ENCODE measurements around the gene MTMR3.

Gene MTMR3

GRCh38 chr22:29946220-29946619 is 63.2 kb downstream of the MTMR3 start:
- H3K4me3 ChIP-seq (ENCODE audit: low read length): no peak overlapping the region
- DNase-seq (ENCODE audit: low read depth): no peak
- TF ChIP-seq CTCF (IDR thresholded peaks at IDR 0.05; ENCODE audit: insufficient read depth, low read depth, low read length, missing control alignments): no peak

DNA sequence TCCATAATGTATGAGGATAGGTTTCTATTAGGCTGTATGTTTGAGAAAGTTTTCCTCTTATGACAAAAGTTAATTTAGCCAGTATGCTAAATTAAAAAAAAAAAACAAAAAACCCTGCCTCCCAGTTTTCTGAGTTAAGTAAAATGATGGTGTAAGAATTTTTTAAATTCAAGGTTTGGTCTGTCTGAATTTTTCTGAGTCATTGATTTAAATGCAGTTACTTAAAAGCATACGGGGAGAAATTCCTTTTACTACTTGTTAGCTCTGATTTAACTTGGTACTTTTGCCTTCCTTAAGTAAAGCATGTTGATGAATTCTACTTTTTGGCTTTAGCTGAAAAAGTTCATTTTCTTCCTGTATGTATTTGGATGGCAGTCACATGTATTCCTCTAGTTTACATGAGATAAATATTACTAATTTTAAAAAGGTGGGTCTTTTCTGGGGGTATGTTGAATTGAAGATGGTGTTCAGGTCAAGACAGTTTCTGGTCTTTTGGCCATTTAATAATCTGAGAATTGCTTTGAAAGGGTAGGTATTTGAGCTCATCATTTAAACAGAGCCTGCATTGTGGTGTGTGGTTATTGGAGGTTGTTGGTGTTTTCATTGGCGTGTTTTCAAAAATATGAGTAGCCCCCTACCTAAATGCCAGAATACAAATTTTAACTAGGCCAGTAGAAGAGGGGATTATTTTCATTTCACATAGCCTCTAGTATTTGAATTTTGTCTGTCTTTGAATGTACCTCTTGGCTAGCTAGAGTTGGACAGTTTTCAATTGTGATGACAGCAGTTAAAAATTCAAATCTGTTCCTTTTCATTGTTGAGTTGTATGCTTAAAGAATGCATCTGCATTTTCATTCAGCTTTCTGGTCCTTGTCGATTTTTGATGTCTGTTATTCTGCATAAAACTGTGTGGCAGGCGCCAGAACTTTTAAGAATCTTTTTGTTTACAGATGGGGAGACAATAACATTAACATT is 64.7 kb downstream of the MTMR3 start:
- no peak for TF ChIP-seq CTCF (IDR thresholded peaks at IDR 0.05; ENCODE audit: insufficient read depth, low read depth, low read length, missing control alignments)
- no peak overlapping the region for H3K4me3 ChIP-seq (ENCODE audit: low read length)
- no peak for DNase-seq (ENCODE audit: low read depth)

DNA sequence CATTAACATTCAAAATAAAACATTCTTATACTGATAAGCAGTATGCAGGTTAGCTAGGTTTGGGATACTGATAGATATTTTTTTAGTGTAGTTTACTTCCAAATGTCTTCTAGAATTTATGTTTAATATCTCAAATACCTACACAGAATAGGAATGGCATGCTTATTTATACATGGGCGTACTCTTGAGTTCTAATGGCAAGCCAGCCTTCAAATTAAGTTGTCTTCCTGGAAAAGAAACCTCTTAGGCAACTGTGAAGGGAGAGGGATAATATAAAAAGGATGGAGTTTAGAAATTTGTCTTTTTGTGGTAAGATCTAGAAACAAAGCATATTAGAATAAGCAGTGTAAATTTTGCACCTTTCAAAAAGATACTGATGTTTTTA is 65.4 kb downstream of the MTMR3 start:
- no peak for TF ChIP-seq CTCF (IDR thresholded peaks at IDR 0.05; ENCODE audit: insufficient read depth, low read depth, low read length, missing control alignments)
- no peak for DNase-seq (ENCODE audit: low read depth)
- H3K4me3 ChIP-seq (ENCODE audit: low read length): no peak overlapping the region

DNA sequence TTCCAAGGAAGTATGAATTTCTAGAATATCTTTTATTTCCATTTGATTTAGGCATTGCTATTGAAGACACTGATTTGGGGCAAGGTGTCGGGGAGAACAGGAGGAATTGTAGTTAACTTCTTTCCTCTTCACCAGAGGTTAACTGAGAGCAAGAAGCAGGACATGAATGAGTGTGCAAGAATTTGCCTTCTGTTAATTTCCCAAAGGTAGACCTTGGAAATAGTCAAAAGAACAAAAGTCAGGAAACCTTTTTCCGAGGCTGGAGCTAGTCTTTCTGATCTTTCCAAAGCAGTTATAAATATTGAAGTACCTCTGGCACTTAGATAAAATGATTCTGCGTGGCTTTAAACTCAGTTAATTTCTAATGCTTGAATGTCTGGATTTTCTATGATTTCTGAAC is 66.9 kb downstream of the MTMR3 start:
- no peak for DNase-seq (ENCODE audit: low read depth)
- no peak overlapping the region for H3K4me3 ChIP-seq (ENCODE audit: low read length)
- TF ChIP-seq CTCF (IDR thresholded peaks at IDR 0.05; ENCODE audit: insufficient read depth, low read depth, low read length, missing control alignments): no peak

DNA sequence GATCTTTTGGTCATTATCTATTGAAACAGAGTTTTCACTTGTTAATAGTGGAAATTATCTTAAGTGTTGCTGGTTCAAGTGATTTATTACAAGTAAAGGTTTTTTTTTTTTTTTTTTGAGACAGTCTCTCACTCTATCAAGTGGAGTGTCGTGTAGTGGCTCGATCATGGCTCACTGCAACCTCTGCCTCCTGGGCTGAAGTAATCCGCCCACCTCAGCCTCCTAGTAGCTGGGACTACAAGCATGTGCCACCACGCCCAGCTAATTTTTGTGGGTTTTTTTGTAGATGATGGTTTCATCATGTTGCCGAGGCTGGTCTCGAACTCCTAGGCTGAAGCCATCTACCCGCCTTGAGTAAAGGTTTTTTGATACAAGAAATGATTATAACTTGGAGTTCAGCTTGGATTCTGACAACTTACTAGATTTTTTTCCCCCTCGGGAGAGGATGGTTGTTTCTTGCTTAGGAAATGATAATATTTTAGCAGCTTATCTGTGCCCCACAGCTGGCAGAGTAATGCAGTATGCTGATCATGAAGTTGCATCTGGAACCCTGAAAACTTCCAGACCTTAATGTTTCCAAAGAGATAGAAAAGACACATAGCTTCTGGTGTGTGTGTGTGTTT is 68.9 kb downstream of the MTMR3 start:
- peak; percentile 27 for DNase-seq (ENCODE audit: low read depth)
- no peak overlapping the region for H3K4me3 ChIP-seq (ENCODE audit: low read length)
- no peak for TF ChIP-seq CTCF (IDR thresholded peaks at IDR 0.05; ENCODE audit: insufficient read depth, low read depth, low read length, missing control alignments)

DNA sequence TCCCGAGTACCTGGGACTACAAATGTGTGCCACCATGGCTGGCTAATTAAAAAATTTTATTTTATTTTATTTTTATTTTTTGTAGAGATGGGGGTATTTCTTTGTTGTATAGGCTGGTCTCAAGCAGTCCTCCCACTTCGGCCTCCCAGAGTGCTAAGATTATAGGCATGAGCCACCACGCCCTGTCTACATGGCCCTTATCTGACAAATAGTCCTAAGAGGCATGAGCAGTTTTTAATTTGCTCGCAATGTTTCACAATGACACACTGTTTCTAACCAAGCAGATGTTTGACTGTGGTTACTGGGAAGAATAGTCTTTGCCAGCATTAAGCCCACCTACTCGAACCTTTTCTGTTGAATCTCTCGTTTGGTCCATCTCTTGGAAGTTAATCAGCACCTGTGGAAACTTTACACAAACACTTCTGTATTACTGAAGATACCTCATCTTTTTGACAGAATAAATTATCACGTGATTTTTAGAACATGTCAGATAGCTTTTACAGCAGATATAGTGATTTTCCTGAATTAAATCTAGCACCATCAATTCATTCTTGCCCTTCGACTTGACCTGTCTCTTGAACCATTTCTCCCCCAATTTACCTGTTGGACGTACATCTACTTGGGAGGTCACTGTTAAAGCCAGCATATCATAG is 71.4 kb downstream of the MTMR3 start:
- no peak for DNase-seq (ENCODE audit: low read depth)
- no peak overlapping the region for H3K4me3 ChIP-seq (ENCODE audit: low read length)
- TF ChIP-seq CTCF (IDR thresholded peaks at IDR 0.05; ENCODE audit: insufficient read depth, low read depth, low read length, missing control alignments): no peak
